ENCODE measurements around the gene ADGRV1. TPM values are rescaled to one million over a fixed set of nuclear protein-coding genes. Genes with fewer than 3 reads are reported as not detected.
"Not testable (repeated sequence)": the region's sequence is repeated elsewhere in the genome, so short reads cannot be mapped to it uniquely, and the experiment has no call there.

Gene ADGRV1
- total RNA-seq, 4 donors from 2014 or later = 0.39 to 1.9 (median 1.00) TPM

- Histone ChIP-seq H3K27ac (no peak overlapping the region), H3K9me3 (no peaks in the 10 kb centered on the region), H3K4me1 (no peaks in the 10 kb centered on the region), H3K36me3 (no peaks in the 10 kb centered on the region), H3K4me3 (no peak overlapping the region), H3K27me3 (no peaks in the 10 kb centered on the region)
- 53 to 61% methylated on average over 3 of the region's 3 CpGs for WGBS, 2 donors
- no peak for TF ChIP-seq POLR2A (IDR thresholded peaks at IDR 0.05)
- TF ChIP-seq EP300 (IDR thresholded peaks at IDR 0.05) = no peak
- no peak for TF ChIP-seq CTCF (IDR thresholded peaks at IDR 0.05)
- DNase-seq (ENCODE audit: low spot score in 2 of 2) = no peak
Observed at GRCh38 chr5:90916947-90917800, 358.6 kb downstream of the ADGRV1 start.

GRCh38 chr5:90917928-90918668 lies 359.5 kb downstream of the ADGRV1 start:
- Histone ChIP-seq H3K4me1 (no peaks in the 10 kb centered on the region), H3K27me3 (no peaks in the 10 kb centered on the region), H3K36me3 (no peaks in the 10 kb centered on the region), H3K9me3 (no peaks in the 10 kb centered on the region), H3K27ac (no peak overlapping the region), H3K4me3 (no peak overlapping the region)
- DNase-seq (ENCODE audit: low spot score in 2 of 2) = no peak
- TF ChIP-seq POLR2A (IDR thresholded peaks at IDR 0.05) (no peak), CTCF (IDR thresholded peaks at IDR 0.05) (no peak), EP300 (IDR thresholded peaks at IDR 0.05) (no peak)
- WGBS, 2 donors = 84 to 86% methylated on average over 6 of the region's 6 CpGs

GRCh38 chr5:90921418-90921973 lies 362.9 kb downstream of the ADGRV1 start:
- Histone ChIP-seq H3K9me3 (no peaks in the 10 kb centered on the region), H3K36me3 (no peaks in the 10 kb centered on the region), H3K27me3 (no peaks in the 10 kb centered on the region), H3K4me3 (no peak overlapping the region), H3K4me1 (no peaks in the 10 kb centered on the region), H3K27ac (no peak overlapping the region)
- DNase-seq (ENCODE audit: low spot score in 2 of 2) = no peak
- TF ChIP-seq EP300 (IDR thresholded peaks at IDR 0.05) = no peak
- no peak for TF ChIP-seq CTCF (IDR thresholded peaks at IDR 0.05)
- TF ChIP-seq POLR2A (IDR thresholded peaks at IDR 0.05) = no peak
- 82 to 83% methylated on average over 2 of the region's 2 CpGs for WGBS, 2 donors

- 94 to 95% methylated on average over 2 of the region's 2 CpGs for WGBS, 2 donors
- DNase-seq (ENCODE audit: low spot score in 2 of 2); H3K9me3 ChIP-seq; H3K4me1 ChIP-seq; H3K36me3 ChIP-seq; H3K27me3 ChIP-seq; H3K27ac ChIP-seq; H3K4me3 ChIP-seq: not testable (repeated sequence)
Observed at GRCh38 chr5:90924222-90924621, 365.6 kb downstream of the ADGRV1 start.

GRCh38 chr5:90929013-90929839 lies 370.6 kb downstream of the ADGRV1 start:
- H3K27ac ChIP-seq; H3K36me3 ChIP-seq; H3K27me3 ChIP-seq; H3K4me1 ChIP-seq; H3K9me3 ChIP-seq; H3K4me3 ChIP-seq; DNase-seq (ENCODE audit: low spot score in 2 of 2): not testable (repeated sequence)
- 96 to 97% methylated on average over 19 to 23 of the region's 29 CpGs for whole genome bisulfite sequencing, 2 donors

Measured in tibial nerve (tissue), 4 donors.